Lower leg skin (tissue), 3 donors: ENCODE data around the gene RTCB.

Experiments used
- CTCF ChIP-seq, 3 donors: fragments of 450-650 bp; IDR thresholded peaks; one replicate each; pipeline ENCODE4 v1.5.1; 2016; ENCODE audit warnings: antibody characterized with exemption in 3 of 3, mild to moderate bottlenecking in 3 of 3, moderate library complexity in 2 of 3
- POLR2A ChIP-seq, 2 donors: fragments of 450-650 bp; IDR thresholded peaks; one replicate each; pipeline ENCODE4 v1.6.1; 2016 to 2017; ENCODE audit warnings: antibody characterized with exemption in 2 of 2, mild to moderate bottlenecking in 1 of 2, moderate library complexity in 1 of 2

- no peak for TF ChIP-seq CTCF (IDR thresholded peaks at IDR 0.05)
- TF ChIP-seq POLR2A (IDR thresholded peaks at IDR 0.05), result no peak
Measured at GRCh38 chr22:32341122-32341740, 70.8 kb downstream of the RTCB start.
